Activated B cell treated with CpG ODN at 0.5 μM for 24 hours (primary cell): ENCODE measurements around the gene ACTG2. TPM values are rescaled to one million over a fixed set of nuclear protein-coding genes. Genes with fewer than 3 reads are reported as not detected.
A peak's percentile ranks its signal among the peaks of the same experiment; 100 is the strongest.

Experiments used
- ATAC-seq: fragments of 200-7000 bp; cut with Tn5 transposase; one replicate; pipeline ENCODE4 v1.10.0; 2021; ENCODE audit warnings: low read depth, mild to moderate bottlenecking, moderate library complexity
- CTCF ChIA-PET: fragments of 350-600 bp; sonication (Branson Sonifier 250); formaldehyde crosslinking; loops from one replicate; lab custom pipeline; 2021; ENCODE audit warnings: antibody characterized with exemption; lab: Charles Lee
- POLR2A ChIA-PET: fragments of 350-600 bp; sonication (Branson Sonifier 250); formaldehyde crosslinking; loops from one replicate; lab custom pipeline; 2021; ENCODE audit warnings: antibody characterized with exemption; lab: Charles Lee
- DNase-seq: peaks from one replicate; pipeline ENCODE4 v3.0.0; 2022
- H3K27ac Mint-ChIP-seq: one replicate; pipeline ENCODE4 v1.8.0; 2020; ENCODE audit warnings: mixed read lengths
- H3K27me3 Mint-ChIP-seq: one replicate; pipeline ENCODE4 v1.8.0; 2021; ENCODE audit warnings: mixed read lengths
- H3K36me3 Mint-ChIP-seq: one replicate; pipeline ENCODE4 v1.8.0; 2021; ENCODE audit warnings: low read depth, mixed read lengths
- H3K4me1 Mint-ChIP-seq: one replicate; pipeline ENCODE4 v1.8.0; 2021; ENCODE audit warnings: mixed read lengths
- H3K4me3 Mint-ChIP-seq: one replicate; pipeline ENCODE4 v1.8.0; 2020; ENCODE audit warnings: mild to moderate bottlenecking, mixed read lengths
- H3K9me3 Mint-ChIP-seq: one replicate; pipeline ENCODE4 v1.8.0; 2020; ENCODE audit warnings: mixed read lengths
- intact Hi-C: fragments of 100-400 bp; cut with micrococcal nuclease; formaldehyde crosslinking; loops from one replicate; pipeline ENCODE4 v1.15.1; 2024
- total RNA-seq: library from RNA; stranded (reverse); gene quantifications from 2 replicates; pipeline ENCODE4 v1.2.3, GENCODE V29; 2022
- TF ChIP-seq, protein P1 (sequence below): fragments of 200-600 bp; IDR thresholded peaks from one replicate; pipeline ENCODE4 v1.8.0; 2022; ENCODE audit warnings: antibody characterized with exemption, mild to moderate bottlenecking

Gene ACTG2
- total RNA-seq, 1 donor from 2014 or later, result not detected

DNA sequence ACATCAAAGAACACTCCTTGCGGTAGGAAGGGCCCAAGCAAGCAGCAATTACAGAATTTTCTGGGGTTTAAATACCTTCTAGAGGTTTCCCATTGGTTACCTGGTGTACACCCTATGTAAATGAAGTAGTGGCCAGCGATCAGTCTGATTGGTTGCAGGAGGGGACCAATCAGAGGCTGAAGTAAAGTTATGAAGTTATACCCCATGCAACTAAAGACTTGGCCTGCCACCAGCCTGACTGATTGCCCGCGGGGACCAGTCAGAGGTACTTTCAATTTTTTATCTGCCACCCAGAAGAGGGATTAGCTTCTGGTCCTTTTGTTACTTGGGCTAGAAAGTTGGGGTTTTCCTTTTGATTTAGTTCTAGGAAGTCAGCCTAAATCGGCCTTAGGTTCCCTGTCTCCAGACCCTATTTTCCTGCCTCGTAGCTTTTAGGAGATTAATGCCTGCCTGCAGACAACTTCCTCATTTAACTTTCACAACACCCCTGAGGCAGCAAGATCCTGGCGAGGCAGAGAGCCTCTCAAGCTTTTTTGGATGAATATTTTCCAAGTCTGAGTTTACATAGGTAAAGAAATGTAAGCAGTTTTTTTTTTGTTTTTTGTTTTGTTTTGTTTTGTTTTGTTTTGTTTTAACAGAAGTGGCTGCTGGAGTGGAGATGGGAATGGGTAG, 32.4 kb downstream of the ACTG2 start:
- Mint-ChIP-seq H3K9me3 (no peaks in the 10 kb centered on the region), H3K4me3 (peak overlapping the region; percentile 29), H3K27me3 (no peaks in the 10 kb centered on the region), H3K4me1 (peaks cover 52% of the 10 kb centered on the region), H3K27ac (peak overlapping the region; percentile 6), H3K36me3 (peaks cover 18% of the 10 kb centered on the region)
- no peak for DNase-seq
- ChIA-PET CTCF (no interaction called here), POLR2A (interaction anchor here (0.7 to 1.1 kb wide), 5 partner anchors 97 to 256 kb away, joined by 3 to 6 read pairs (median 5); no protein-coding TSS in a partner anchor)
- intact Hi-C loops, result loop anchor here (5.0 to 10.0 kb wide), 2 partner anchors 693 to 730 kb away; partner anchors contain the start of genes CCT7, PRADC1 and SEMA4F
- ATAC-seq, result no peak
- TF ChIP-seq, protein P1, sequence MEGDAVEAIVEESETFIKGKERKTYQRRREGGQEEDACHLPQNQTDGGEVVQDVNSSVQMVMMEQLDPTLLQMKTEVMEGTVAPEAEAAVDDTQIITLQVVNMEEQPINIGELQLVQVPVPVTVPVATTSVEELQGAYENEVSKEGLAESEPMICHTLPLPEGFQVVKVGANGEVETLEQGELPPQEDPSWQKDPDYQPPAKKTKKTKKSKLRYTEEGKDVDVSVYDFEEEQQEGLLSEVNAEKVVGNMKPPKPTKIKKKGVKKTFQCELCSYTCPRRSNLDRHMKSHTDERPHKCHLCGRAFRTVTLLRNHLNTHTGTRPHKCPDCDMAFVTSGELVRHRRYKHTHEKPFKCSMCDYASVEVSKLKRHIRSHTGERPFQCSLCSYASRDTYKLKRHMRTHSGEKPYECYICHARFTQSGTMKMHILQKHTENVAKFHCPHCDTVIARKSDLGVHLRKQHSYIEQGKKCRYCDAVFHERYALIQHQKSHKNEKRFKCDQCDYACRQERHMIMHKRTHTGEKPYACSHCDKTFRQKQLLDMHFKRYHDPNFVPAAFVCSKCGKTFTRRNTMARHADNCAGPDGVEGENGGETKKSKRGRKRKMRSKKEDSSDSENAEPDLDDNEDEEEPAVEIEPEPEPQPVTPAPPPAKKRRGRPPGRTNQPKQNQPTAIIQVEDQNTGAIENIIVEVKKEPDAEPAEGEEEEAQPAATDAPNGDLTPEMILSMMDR, result no peak

- Mint-ChIP-seq H3K9me3 (no peaks in the 10 kb centered on the region), H3K4me1 (peaks cover 54% of the 10 kb centered on the region), H3K27ac (peak overlapping the region; percentile 93), H3K36me3 (peaks cover 19% of the 10 kb centered on the region), H3K27me3 (no peaks in the 10 kb centered on the region), H3K4me3 (peak overlapping the region; percentile 92)
- intact Hi-C loops, result loop anchor here (1.0 to 10.0 kb wide), 11 partner anchors 18 to 729 kb away; partner anchors contain the start of genes AUP1, BOLA3, CCT7 and HTRA2
- ATAC-seq, result peak; percentile 1
- POLR2A ChIA-PET, result interaction anchor here (0.7 to 1.1 kb wide), 2 partner anchors 98 to 412 kb away, joined by 3 to 5 read pairs; no protein-coding TSS in a partner anchor
- no peak for DNase-seq
- CTCF ChIA-PET, result no interaction called here
- TF ChIP-seq, protein P1, result no peak
These were observed 33.2 kb downstream of the ACTG2 start for GRCh38 chr2:73925853-73926492.

DNA sequence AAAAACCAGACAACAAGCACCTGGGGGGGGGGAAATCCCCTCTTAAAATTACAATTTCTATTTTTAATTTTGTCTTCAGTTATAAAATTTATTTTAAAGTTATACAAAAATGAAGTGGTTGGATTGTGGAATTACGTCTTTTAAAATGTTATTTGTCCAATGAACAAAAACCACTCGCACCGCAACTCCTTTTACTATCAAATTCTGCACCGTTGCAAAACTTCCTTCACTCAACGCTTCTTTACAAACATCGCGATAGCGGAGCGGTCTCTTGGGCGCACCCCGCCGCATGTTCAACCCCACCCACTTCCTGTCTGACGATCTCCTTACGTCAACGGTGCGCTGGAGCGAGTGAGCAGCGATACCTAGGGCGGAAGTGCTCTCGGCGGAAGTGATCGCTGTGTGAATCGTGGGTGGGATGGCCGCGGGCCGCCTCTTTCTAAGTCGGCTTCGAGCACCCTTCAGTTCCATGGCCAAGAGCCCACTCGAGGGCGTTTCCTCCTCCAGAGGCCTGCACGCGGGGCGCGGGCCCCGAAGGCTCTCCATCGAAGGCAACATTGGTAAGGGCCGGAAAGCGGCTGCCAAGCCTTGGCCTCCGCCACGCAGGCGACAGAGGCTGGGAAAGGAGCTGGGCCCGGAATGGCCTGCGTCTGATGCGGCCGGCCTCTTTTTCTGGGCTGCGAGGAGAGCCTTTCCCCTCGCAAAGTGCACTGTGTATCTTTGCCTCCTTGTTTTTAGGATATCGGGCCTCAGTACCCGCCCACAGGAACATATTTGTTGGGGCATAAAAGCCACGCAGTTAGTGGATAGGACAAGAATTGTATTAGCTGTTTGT, 33.9 kb downstream of the ACTG2 start, which contains the start of gene DGUOK:
Gene DGUOK (plus strand): TSS at position 388 of the 835 bp plus-strand sequence. CDS start 31 bp downstream, at position 419.
- ChIA-PET POLR2A (interaction anchor here (0.6 to 1.4 kb wide), 20 partner anchors 10 to 411 kb away, joined by 3 to 12 read pairs (median 4); partner anchors contain the start of gene MOB1A), CTCF (no interaction called here)
- H3K27ac Mint-ChIP-seq, result peak within 1 kb of the TSS; percentile 93
- H3K27me3 Mint-ChIP-seq, result no peaks in the 10 kb centered on the region
- TF ChIP-seq, protein P1, result no peak
- peaks cover 25% of the 10 kb centered on the region for H3K36me3 Mint-ChIP-seq
- ATAC-seq (peak; percentile 95), DNase-seq (peak; percentile 88)
- no peaks in the 10 kb centered on the region for H3K9me3 Mint-ChIP-seq
- intact Hi-C loops, result loop anchor here (1.0 to 10.0 kb wide), 11 partner anchors 18 to 728 kb away; partner anchors contain the start of genes AUP1, BOLA3, CCT7 and HTRA2
- peak within 1 kb of the TSS; percentile 92 for H3K4me3 Mint-ChIP-seq
- peaks cover 60% of the 10 kb centered on the region for H3K4me1 Mint-ChIP-seq

DNA sequence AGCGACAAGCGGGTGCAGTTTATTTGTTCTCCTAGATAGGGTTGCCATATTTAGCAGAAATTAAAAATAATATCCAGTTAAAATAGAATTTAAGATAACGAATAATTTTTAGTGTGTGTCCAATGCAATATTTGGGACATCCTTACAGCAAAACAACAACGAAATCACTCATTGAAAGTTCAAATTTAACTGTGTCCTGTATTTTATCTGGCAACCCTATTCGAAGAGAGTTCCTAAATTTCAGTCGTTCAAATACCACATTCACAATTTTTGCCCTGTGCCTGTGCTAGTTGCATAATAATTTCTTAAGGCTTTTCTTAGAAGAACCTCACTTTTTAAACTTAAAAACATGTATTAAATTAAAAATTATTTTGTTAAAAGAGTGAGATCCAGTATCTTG, 34.5 kb downstream of the ACTG2 start:
- DNase-seq (no peak), ATAC-seq (no peak)
- CTCF ChIA-PET, result no interaction called here
- Mint-ChIP-seq H3K9me3 (no peaks in the 10 kb centered on the region), H3K27ac (peak overlapping the region; percentile 93), H3K4me3 (peak overlapping the region; percentile 92), H3K27me3 (no peaks in the 10 kb centered on the region), H3K36me3 (peaks cover 32% of the 10 kb centered on the region), H3K4me1 (peaks cover 66% of the 10 kb centered on the region)
- intact Hi-C loops, result loop anchor here (2.0 to 10.0 kb wide), 3 partner anchors 43 to 727 kb away; partner anchors contain the start of genes CCT7, PRADC1 and SEMA4F
- TF ChIP-seq, protein P1, result no peak
- POLR2A ChIA-PET, result interaction anchor here (0.6 to 1.4 kb wide), 19 partner anchors 9 to 264 kb away, joined by 3 to 12 read pairs (median 4); partner anchors contain the start of gene MOB1A
